ENCODE data around the gene SEMG1.

SEMG1 gene

GRCh38 chr20:45221076-45221475 lies 14.2 kb downstream of the SEMG1 start, which contains the start of gene SEMG2:
SEMG2 (plus strand) TSS chr20:45221373; CDS start chr20:45221390, 17 bp downstream.
- DNase-seq = no peak

DNA sequence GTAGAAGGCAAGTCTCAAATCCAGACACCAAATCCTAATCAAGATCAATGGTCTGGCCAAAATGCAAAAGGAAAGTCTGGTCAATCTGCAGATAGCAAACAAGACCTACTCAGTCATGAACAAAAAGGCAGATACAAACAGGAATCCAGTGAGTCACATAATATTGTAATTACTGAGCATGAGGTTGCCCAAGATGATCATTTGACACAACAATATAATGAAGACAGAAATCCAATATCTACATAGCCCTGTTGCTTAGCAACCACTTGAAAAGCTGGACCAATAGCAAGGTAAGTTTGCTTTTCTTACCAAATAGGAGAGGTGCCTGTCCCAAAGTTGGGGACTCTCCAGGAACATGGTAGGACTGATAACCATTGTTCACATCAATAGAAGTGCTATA lies 16.3 kb downstream of the SEMG1 start:
- no peak for DNase-seq

- no peak for DNase-seq
Measured at GRCh38 chr20:45226287-45226686, 19.5 kb downstream of the SEMG1 start.

DNA sequence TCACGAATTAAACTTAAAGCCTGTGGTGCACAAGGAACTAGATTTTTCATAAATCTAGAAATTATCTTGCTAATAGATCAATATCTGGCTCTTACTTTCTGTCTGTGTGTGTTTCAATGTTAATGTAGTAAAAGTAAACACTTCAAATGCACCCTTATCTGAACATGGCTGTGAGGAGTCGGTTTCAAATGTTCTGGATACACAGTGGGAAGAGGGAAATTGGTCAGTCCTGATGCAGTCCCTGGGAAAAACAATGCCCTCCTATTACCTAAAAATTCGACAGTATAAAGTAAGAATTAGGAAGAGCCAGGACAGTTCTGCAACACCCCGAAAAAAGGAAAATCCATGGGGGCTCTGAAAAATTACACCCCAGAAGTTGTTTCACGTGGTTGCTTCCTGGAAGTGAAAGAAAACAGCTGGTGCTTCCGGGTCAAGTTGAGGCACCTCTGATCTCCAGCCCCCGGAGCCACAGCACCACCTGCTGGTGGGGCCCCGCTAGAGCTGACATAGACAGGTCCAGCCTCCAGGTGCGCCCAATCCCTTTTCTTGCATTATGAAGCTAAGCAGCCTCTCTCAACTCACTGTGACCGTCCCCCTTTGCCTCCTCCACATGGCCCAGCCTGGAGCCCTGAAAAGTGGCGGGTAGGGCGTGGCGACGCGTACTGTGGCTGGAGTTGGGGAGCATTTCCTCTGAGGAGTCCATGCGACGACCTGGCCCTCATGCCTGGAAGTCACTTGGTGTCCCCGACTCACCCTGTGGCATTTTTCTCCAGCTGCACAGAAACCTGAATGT lies 22.6 kb downstream of the SEMG1 start:
- no peak for DNase-seq

- no peak for DNase-seq
Measured at GRCh38 chr20:45230631-45231030, 23.8 kb downstream of the SEMG1 start.

GRCh38 chr20:45235995-45236394 lies 29.2 kb downstream of the SEMG1 start:
- no peak for DNase-seq

DNA sequence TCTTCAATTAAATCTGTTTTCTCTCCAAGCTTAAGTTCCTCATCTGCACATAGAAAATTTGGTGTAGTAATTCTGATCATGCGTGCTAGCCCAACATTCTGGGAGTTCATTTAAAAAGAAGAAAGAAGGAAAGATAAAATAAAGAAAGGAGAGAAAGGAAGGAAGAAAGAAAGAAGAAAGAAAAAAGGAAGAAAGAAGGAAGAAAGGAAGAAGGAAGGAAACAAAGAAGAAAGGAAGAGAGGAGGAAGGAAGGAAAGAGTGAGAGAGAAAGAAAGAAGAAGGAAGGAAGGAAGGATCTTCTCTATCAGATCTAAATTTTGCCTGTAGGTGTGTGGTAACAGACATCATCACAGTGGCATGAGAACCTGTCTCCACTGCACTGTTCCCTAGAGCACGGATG lies 31.3 kb downstream of the SEMG1 start:
- DNase-seq = no peak

- DNase-seq = no peak
Measured at GRCh38 chr20:45246109-45246508, 39.3 kb downstream of the SEMG1 start.

DNA sequence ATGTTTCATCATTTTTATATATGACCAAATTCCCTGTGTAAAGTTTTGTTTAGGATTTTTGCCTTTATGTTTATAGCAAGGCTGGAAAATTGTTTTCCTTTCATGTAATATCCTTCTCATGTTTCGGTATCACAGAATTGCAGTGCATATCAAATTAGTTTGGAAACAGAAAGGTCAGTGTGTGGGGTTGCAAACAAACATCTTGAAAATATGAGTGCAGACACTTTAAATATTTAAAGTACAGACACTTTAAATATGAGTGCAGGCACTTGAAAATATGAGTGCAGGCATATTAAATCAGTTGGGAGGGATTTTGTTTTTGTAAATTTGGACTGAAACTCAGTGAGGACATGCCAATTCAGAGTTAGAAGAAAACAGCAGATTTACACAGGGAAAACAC lies 41.0 kb downstream of the SEMG1 start:
- DNase-seq = no peak

DNA sequence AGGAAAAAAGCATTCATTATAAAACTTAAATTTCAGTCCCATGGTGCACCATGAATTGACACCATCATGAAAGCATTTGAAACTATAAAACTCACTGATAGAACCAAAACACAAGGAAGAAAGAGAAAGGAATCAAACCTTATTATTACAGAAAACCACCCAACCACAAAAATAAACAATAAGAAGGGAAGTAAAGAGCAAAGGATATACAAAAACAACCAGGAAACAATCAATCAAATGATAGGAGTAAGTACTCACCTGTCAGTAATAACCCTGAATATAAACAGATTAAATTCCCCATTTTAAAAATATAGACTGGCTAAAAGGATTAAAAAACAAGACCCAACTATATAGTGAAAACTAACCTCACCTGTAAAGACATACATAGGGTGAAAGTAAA lies 41.8 kb downstream of the SEMG1 start:
- DNase-seq = no peak

DNA sequence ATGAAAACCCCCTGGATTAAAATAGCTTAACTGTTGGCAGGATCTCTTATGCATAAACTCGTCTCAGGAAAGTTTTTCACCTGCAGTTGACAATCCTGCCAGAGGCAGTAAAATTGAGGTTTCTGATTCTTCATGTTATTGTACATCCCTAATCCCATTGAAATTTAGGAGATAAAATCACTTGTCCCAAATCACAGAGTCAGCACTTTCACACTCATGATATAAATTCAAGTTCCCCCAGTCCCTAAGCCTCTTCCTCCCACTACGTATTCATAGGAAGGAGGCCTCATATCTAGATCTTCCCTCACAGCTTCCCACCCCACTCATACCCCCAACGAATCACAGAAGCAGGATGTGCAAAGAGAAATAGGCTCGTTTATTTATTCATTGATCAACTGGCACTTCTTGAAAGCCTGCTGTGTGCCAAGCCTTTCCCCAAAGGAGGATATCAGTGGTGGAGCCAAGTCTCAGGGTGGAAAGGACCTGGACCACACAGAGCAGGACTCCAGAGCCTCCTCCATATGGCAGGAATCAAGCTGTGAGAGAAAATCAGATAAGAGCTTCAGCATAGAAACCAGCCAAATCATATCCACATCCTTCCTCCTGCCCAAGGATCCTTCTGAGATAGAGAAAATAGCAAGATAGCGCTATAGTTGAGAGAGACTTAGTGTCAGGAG lies 45.2 kb downstream of the SEMG1 start:
- DNase-seq = no peak

GRCh38 chr20:45253261-45253660 lies 46.4 kb downstream of the SEMG1 start:
- DNase-seq = no peak

GRCh38 chr20:45254383-45255262 lies 47.8 kb downstream of the SEMG1 start, which contains the start of gene SLPI:
SLPI (minus strand) TSS chr20:45254564; CDS start chr20:45254543, 21 bp downstream.
- no peak for DNase-seq

DNA sequence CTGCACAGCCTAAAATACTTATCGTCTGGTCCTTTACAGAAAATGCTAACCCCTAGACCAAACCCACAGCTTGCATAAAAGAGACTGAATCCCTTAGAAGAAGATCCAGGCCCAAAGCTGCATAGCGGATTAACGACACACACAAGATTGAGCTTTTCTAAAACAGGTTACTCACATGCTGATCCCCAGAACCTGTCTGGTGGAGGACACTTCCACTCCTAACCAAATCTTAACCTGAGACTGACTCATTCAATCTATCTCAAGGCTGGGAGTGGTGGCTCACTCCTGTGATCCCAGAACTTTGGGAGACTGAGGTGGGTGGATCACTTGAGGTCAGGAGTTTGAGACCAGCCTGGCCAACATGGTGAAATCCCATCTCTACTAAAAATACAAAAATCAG lies 50.3 kb downstream of the SEMG1 start:
- no peak for DNase-seq

DNA sequence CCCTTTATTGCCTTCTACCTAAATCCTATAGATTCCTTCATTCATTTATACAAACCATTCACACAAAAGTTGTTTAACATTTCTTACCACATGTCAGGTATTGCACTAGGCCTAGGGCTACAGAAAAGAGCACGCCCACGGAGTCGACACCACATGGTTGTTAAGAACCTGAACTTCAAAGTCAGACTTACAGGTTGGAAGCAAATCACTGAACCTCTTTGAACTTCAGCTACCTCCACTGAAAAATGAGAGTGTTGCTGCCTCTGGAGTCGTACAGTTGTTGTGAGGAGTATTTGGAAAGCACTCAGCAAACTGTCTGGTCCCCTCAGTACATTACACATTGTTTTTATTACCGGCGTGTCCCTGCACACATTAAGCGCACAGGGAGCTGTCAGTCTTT lies 50.9 kb downstream of the SEMG1 start:
- DNase-seq = no peak

GRCh38 chr20:45258259-45258658 lies 51.4 kb downstream of the SEMG1 start:
- DNase-seq = no peak

DNA sequence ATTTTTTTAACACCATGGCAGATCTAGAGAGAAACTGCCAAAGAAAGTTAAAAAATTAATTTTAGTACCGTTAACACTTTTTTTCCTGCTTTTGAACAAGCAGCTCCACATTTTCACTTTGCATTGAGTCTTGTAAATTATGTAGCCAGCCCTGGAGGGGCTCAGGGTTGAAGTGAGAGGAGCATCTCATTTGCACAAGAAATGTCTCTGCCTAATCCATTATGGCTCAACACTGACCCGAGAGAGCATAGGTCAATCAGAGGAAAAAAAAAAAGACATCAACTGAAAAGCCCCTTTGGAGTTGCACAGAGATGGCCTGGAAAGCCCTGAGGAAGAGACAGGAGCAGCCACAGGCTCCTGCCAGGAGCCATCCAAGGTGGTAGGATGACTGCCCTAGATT lies 51.8 kb downstream of the SEMG1 start:
- DNase-seq = no peak
